ENCODE data around the gene FBLN1. TPM values are rescaled to one million over a fixed set of nuclear protein-coding genes. Genes with fewer than 3 reads are reported as not detected.

Gene FBLN1
- total and polyA plus RNA-seq, 2 donors (not counting 1 experiment from before 2014, with no cell fraction given): not detected

DNA sequence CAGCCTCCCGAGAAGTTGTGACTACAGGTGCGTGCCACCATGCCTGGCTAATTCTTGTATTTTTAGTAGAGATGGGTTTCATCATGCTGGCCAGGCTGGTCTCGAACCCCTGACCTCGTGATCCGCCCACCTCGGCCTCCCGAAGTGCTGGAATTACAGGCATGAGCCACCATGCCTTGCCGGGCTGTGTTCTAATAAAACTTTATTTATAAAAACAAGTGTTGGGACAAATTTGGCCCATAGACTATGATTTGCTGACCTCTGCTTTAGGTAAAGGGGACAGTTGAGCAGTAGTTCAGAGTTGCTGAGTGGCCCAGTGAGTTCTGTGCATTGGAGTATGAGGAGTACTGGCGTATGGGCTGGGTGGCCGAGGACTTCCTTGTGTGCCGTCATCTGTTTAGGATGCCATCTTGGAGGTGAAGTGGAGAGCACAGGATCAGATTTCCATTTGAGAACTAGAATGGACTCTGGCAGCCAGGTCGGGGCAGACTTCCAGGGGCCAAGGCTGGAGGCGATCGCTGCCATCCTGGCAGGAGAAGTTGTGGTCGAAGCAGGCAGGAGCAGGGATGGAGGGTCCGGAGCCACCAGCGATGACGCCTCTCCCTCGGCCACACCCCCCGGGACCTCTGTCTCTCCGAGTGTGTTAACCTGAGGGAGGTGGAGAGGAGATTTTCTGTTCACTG lies 43.8 kb downstream of the FBLN1 start:
- peaks cover 4 to 13% of the 10 kb centered on the region in 2 donors for H3K4me1 ChIP-seq (ENCODE audit: control insufficient read depth in 2 of 2, insufficient read depth in 2 of 2, low read length in 2 of 2)
- H3K9ac ChIP-seq (ENCODE audit: low read length): no peak overlapping the region
- no peaks in the 10 kb centered on the region for H3K36me3 ChIP-seq (replicated peaks in 1 of 2; ENCODE audit: control extremely low read depth in 1 of 2, control insufficient read depth in 1 of 2, extremely low read depth in 1 of 2, insufficient read depth in 2 of 2, low read length in 1 of 2)
- ATAC-seq (ENCODE audit: low read depth) (no peak), DNase-seq (no peak)
- Mint-ChIP-seq H3K4me3 (no peak overlapping the region), H3K4me1 (peaks cover 12% of the 10 kb centered on the region), H3K27me3 (no peaks in the 10 kb centered on the region), H3K9me3 (ENCODE audit: insufficient read depth) (no peaks in the 10 kb centered on the region), H3K27ac (no peak overlapping the region)
- intact Hi-C loops (cut with micrococcal nuclease): no loop called here
- no peak overlapping the region for H3K4me2 ChIP-seq (replicated peaks; ENCODE audit: low read depth, low read length, poor library complexity, severe bottlenecking)
- no peak overlapping the region for H3K4me3 ChIP-seq (ENCODE audit: control extremely low read depth in 1 of 5, extremely low read depth in 1 of 5, insufficient read depth in 1 of 5, low read depth in 2 of 5, low read length in 4 of 5)
- no peaks in the 10 kb centered on the region for H3K79me2 ChIP-seq (ENCODE audit: control insufficient read depth, insufficient read depth, low read length)
- H2AFZ ChIP-seq (ENCODE audit: insufficient read depth, low read depth, low read length, poor library complexity, severe bottlenecking): no peak overlapping the region
- CTCF ChIA-PET: interaction anchor here (0.7 kb wide), 1 partner anchor 150 kb away, joined by 6 read pairs; no protein-coding TSS in a partner anchor
- no peak overlapping the region for H3K27ac ChIP-seq (ENCODE audit: low read length in 2 of 2)
- peaks cover 0 to 22% (median 0%) of the 10 kb centered on the region in 3 donors for H3K9me3 ChIP-seq (ENCODE audit: control extremely low read depth in 1 of 3, control insufficient read depth in 2 of 3, insufficient read depth in 1 of 3, low read length in 2 of 3)
- TF ChIP-seq EZH2 (IDR thresholded peaks at IDR 0.05; ENCODE audit: borderline replicate concordance, insufficient read depth, low read depth, low read length, poor library complexity, severe bottlenecking): no peak
- TF ChIP-seq, protein P1, sequence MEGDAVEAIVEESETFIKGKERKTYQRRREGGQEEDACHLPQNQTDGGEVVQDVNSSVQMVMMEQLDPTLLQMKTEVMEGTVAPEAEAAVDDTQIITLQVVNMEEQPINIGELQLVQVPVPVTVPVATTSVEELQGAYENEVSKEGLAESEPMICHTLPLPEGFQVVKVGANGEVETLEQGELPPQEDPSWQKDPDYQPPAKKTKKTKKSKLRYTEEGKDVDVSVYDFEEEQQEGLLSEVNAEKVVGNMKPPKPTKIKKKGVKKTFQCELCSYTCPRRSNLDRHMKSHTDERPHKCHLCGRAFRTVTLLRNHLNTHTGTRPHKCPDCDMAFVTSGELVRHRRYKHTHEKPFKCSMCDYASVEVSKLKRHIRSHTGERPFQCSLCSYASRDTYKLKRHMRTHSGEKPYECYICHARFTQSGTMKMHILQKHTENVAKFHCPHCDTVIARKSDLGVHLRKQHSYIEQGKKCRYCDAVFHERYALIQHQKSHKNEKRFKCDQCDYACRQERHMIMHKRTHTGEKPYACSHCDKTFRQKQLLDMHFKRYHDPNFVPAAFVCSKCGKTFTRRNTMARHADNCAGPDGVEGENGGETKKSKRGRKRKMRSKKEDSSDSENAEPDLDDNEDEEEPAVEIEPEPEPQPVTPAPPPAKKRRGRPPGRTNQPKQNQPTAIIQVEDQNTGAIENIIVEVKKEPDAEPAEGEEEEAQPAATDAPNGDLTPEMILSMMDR (IDR thresholded peaks at IDR 0.05): no peak
- POLR2A ChIA-PET: no interaction called here
- 89% methylated on average over 15 of the region's 21 CpGs for WGBS (ENCODE audit: insufficient coverage)
- H3K27me3 ChIP-seq (replicated peaks in 1 of 4; ENCODE audit: control extremely low read depth in 1 of 4, control insufficient read depth in 3 of 4, insufficient read depth in 4 of 4, low read length in 3 of 4): no peaks in the 10 kb centered on the region
- H4K20me1 ChIP-seq (ENCODE audit: control insufficient read depth, insufficient read depth, low read length, poor library complexity, severe bottlenecking): no peaks in the 10 kb centered on the region

DNA sequence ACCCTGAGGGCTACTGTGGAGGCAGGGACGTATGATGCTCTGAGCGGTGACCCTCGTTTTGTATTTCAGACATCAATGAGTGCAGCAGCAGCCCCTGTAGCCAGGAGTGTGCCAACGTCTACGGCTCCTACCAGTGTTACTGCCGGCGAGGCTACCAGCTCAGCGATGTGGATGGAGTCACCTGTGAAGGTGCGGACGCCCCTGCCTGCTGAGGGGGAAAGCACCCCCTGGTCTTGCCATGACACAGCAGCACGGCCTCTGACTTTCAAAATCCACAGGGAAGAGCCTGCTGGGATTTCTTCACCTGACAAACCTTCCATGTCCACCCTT lies 44.3 kb downstream of the FBLN1 start:
- Histone ChIP-seq H2AFZ (ENCODE audit: insufficient read depth, low read depth, low read length, poor library complexity, severe bottlenecking) (no peak overlapping the region), H3K4me3 (ENCODE audit: control extremely low read depth in 1 of 5, extremely low read depth in 1 of 5, insufficient read depth in 1 of 5, low read depth in 2 of 5, low read length in 4 of 5) (no peak overlapping the region), H3K27me3 (replicated peaks in 1 of 4; ENCODE audit: control extremely low read depth in 1 of 4, control insufficient read depth in 3 of 4, insufficient read depth in 4 of 4, low read length in 3 of 4) (no peaks in the 10 kb centered on the region), H4K20me1 (ENCODE audit: control insufficient read depth, insufficient read depth, low read length, poor library complexity, severe bottlenecking) (no peaks in the 10 kb centered on the region), H3K36me3 (replicated peaks in 1 of 2; ENCODE audit: control extremely low read depth in 1 of 2, control insufficient read depth in 1 of 2, extremely low read depth in 1 of 2, insufficient read depth in 2 of 2, low read length in 1 of 2) (no peaks in the 10 kb centered on the region), H3K9ac (ENCODE audit: low read length) (no peak overlapping the region), H3K27ac (ENCODE audit: low read length in 2 of 2) (no peak overlapping the region), H3K79me2 (ENCODE audit: control insufficient read depth, insufficient read depth, low read length) (no peaks in the 10 kb centered on the region), H3K4me2 (replicated peaks; ENCODE audit: low read depth, low read length, poor library complexity, severe bottlenecking) (no peak overlapping the region), H3K4me1 (ENCODE audit: control insufficient read depth in 2 of 2, insufficient read depth in 2 of 2, low read length in 2 of 2) (peaks cover 4 to 13% of the 10 kb centered on the region in 2 donors), H3K9me3 (ENCODE audit: control extremely low read depth in 1 of 3, control insufficient read depth in 2 of 3, insufficient read depth in 1 of 3, low read length in 2 of 3) (peaks cover 0 to 22% (median 0%) of the 10 kb centered on the region in 3 donors)
- POLR2A ChIA-PET: no interaction called here
- Mint-ChIP-seq H3K27ac (no peak overlapping the region), H3K4me1 (peaks cover 12% of the 10 kb centered on the region), H3K9me3 (ENCODE audit: insufficient read depth) (no peaks in the 10 kb centered on the region), H3K27me3 (no peaks in the 10 kb centered on the region), H3K4me3 (no peak overlapping the region)
- CTCF ChIA-PET: interaction anchor here (0.7 kb wide), 1 partner anchor 149 kb away, joined by 6 read pairs; no protein-coding TSS in a partner anchor
- 93% methylated on average over 10 of the region's 11 CpGs for WGBS (ENCODE audit: insufficient coverage)
- TF ChIP-seq EZH2 (IDR thresholded peaks at IDR 0.05; ENCODE audit: borderline replicate concordance, insufficient read depth, low read depth, low read length, poor library complexity, severe bottlenecking): no peak
- TF ChIP-seq, protein P1 (IDR thresholded peaks at IDR 0.05): no peak
- intact Hi-C loops (cut with micrococcal nuclease): no loop called here
- DNase-seq (no peak), ATAC-seq (ENCODE audit: low read depth) (no peak)

Measured in B cell (primary cell).